Stimulated activated CD4-positive, alpha-beta T cell treated with anti-CD3 and anti-CD28 coated beads, Interleukin-12 subunit alpha, Interleukin-12 subunit beta, amount 100 ng/mL, for 4 hours (primary cell): Measurements from ENCODE around the gene NRG2.

Experiments
- DNase-seq: peaks from one replicate; pipeline ENCODE4 v3.0.0-alpha.2; 2020

The NRG2 gene

DNA sequence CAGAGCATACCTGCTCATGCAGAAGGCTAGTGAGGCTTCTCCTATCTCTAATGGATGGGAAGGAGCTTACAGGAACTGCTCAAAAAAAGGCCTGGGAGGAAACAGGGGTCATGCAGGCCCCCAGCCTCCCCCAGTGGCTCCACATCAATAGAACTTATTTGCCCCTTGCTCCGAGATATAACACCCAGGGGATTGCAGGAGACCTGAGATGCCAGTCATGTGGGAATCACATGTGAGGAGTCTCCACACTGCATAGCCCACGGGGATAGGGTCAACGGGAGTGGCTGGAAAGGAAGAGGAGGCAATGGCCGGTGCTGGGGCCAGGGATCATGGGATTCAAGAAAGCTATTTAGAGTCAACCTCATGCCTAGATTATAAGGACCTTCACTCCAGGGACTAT is 76.2 kb downstream of the NRG2 start:
- no peak for DNase-seq

DNA sequence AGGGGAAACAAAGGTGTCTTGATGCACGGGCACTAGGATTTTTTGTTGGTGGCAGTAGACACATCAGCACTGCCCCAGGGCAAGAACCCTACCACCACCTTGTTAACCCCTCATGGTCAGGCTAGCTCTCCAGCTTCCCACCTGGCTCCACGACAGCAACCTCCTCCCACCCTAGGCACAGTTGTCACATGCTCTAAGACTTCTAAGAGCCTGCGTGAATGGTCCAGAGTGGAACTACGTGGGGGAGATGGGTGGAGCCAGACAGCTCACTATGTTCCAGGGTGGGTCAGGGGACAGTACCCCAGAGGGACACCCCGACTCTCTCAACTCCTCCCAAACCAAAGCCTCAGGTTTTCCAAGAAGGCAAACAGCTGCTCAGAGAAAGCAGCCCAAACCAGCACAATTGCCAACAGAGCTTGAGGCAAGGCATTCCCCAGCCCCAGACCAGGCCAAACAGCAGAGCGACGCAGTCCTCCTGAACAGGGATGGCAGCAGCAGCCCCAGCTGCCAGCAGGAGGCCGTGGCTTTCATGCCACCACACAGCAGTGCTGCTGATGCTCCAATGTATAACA is 78.0 kb downstream of the NRG2 start:
- no peak for DNase-seq

DNA sequence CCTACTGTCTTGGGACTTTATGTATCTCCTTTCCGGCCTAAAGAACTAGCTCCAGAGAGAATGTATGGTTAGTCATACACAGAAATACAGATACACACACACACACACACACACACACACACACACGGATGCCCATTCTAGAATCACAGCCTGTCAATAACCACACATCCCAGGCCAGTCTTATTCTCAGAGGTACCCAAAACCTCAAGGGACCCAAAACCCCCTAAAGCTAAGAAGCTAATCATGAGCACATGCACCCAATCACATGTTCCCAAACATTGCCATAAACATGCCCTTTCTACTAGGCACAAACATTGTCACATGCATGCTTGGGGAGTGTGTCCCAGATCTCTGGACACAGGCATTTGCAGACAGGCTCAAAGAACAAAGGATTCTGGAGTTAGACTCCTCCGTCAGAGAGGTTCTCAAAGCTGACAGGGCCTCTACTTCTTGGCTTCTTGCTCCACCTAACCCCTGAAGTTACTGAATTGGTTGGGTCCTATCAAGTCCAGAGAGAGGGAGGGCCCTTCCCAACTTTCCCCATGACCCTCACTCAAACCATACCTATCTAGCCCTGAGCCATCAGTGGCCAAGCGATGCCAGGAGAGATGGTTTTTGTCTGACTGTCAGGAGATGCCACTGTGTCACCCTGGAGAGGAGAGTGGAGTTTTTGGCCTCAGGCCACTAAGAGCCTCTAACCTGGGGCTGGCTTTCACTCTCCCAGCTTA is 78.7 kb downstream of the NRG2 start:
- no peak for DNase-seq

DNA sequence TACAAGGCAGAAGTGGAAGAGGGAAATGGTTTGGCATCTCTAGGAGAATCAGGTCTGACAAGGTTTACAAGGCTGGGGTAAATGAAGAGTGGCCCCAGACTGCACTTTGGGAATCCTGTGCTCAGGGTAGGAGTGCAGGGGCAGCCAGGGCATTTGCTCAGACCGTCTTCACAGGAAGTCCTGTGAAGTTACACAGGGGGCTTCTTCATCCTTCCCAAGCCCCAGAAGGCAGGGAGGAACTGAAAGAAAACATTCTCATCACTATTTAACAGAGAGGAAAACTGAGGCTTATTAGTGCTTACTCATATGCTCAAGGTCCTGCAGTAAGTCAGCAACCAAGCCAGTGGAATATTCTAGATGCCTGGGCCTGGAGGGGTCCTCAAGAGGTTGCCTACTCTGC is 80.7 kb downstream of the NRG2 start:
- no peak for DNase-seq

GRCh38 chr5:139961435-139962157 is 81.5 kb downstream of the NRG2 start:
- DNase-seq, result no peak

DNA sequence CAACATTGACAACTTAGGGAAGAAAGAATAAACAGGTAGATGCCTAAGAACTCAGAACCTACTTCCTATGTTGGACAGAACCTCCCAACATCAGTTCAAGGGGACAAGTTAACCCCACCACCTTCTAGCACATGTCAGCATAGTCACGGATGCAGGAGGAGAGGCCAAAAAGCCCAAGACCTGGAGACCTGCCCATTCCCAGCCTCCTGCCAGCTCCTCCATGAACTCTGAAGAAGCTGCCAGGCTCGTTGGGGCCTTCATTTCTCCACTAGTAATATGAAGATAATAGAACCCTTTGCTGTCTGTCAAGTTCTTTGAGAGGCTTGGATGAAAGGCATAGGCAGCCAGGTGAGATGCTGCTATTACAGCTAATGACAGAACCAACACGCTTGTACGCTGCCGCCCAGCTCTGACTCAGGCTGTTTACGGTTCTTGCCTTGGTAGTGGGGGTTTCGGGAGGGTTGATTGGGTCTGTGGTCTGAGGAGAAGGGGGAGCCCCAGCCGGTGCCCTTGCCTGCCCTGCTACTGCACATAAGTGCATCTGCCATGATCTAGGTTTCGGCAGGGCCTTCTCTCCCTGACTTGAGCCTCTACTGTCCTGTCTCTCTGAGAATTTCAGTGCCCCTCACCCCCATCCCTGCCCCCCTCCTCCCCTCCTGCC is 82.2 kb downstream of the NRG2 start:
- no peak for DNase-seq

- DNase-seq, result no peak
Measured at GRCh38 chr5:139958432-139959148, 84.5 kb downstream of the NRG2 start.

- no peak for DNase-seq
Measured at GRCh38 chr5:139956342-139956741, 86.8 kb downstream of the NRG2 start.

- DNase-seq, result no peak
Measured at GRCh38 chr5:139955616-139956273, 87.4 kb downstream of the NRG2 start.

DNA sequence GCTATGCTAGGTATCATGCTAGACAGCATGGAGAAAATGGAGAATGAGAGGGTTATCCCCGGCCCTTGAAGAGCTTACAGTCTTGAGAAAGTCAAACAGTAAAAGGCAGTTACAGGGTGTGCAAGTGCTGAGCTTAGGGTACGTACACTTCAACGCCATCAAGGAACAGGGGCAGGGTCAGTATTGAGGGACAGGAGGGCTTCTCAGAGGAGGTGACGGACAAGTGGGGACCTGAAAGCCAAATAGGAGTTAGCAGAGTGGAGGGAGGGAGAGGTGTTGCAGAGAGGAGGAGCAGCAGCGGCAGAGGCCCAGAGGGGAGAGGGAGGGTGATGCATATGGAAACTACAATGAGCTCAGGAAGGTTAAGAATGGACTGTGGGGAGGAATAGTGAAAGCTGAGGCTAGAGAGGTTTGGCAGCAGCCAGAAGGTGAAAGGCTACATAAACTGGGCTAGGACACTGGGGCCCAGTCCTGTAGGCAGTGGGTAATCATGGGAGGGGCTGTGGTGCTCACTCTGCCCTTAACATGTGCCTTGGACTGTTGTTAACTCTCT is 88.0 kb downstream of the NRG2 start:
- DNase-seq, result no peak

- DNase-seq, result no peak
Measured at GRCh38 chr5:139954462-139954861, 88.6 kb downstream of the NRG2 start.

DNA sequence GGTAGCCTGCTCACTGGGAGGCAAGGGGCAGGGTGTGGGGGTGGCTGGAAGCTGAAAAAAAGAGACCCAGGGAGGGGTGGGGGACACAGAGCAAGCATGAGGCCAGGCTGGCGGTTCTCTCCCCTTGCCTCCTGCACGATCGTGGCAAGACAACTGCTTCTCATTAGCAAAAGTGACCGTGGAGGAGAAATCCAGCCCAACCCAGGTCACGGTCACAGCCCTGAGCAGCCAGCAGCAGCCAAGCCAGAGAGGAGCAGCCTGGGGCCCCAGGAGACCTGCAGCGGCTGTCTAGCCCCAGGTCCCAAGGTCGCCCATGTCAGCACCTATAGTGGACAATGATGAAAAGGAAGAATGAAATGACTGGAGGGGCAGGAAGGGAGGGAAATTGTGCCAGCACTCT is 89.1 kb downstream of the NRG2 start:
- no peak for DNase-seq

DNA sequence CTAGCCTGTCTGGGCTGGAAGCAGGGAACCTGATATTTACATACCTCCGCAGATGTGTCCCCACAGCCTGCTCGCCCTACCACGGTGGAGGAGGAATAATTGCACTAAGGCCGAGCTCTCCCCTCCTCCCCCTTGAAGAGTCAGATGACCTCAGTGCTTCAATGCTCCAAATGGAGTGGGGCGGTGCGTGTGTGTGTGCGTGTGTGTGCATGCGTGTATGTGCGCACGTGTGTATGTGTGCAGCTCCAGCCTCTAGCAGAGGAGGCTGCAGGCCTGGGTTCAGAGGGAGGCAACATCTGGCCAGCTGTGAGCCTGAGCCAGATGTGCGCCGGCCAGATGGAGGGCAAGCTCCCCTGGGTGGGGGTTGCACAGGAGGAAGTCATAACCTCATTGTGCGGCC is 90.5 kb downstream of the NRG2 start:
- no peak for DNase-seq

DNA sequence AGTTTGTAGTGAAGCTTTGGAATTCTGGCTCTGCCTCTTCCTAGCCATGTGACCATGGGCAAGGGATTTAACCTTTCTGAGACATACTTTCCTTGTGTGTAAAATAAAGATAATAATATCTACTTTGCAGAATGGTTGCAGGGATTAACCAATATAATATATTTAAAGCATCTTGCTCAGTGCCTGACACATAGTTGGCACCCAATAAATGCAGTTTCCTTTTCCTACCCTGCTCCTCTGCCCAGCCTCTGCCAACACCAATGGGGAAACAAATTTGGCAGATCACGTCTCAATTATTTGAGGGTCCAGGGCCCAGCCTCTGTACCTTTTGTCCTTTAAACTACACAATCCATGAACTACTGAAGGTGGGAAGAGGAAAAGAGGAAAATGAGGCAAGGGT is 91.1 kb downstream of the NRG2 start:
- no peak for DNase-seq

DNA sequence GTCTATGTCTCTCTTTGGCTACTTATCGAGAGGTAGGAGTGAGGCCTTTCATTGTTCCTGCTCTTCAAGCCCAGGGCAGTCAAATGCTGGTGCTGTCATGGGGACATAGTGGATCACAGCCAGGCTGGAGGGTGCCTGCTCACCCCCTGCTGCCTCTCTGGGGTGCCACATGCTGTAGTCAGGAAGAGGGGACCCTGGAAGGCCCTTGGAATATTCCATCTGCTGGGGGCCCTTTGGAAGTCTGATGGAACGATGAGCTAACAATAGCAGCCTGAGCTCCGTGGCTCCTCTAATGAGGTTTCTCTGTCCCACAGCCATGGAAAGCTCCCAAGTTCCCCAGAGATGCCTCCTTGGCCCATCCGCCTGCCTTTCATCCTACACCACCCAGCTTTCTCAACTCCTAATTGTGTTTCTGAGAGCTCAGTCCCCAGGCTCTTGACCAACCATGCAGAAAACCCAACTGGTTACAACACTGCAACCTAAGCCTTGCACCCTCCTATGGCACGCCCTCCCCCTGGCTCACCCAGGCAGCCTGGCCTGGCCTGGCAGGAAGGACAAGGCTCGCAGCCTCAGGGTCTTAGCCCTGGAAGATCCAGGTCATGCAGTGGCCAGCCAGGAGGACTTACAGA is 91.7 kb downstream of the NRG2 start:
- no peak for DNase-seq

DNA sequence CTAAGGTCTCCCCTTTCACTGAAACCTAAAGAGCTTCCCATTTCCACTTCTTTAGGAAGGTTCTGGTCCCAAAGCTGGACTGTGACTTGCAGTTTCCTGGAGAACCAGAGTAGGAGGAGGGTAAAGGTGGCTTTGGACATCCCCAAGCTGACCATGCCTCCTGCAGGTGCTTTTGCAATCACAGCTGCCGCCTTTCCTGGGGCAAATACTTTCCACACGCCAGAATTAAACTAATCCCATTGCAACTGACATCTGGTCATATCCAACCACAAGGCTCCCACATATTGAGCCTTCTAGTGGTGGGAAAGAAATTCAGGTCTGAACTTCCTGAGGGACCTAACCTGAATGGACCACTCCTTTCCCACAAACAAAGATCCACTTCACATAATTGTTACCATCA is 92.7 kb downstream of the NRG2 start:
- DNase-seq, result no peak

DNA sequence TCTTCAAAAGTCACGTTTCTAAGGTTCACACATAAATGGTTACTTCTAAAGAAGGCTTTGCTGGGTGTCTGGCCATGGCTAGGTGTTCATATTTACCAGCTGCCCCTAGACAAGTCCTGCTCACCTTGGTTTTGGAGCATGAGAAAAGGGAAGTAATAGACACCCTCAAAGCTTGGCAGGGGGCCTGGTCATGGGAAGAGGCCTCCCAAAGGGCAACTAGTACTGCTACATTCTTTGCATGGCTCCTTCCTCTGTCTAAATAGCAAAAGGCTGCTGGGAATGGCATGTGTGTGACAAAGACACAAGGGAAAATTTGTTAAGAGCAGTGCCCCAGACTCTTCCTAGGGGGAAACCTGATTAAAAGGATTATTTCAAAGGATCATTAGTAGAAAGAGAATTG is 93.4 kb downstream of the NRG2 start:
- no peak for DNase-seq

DNA sequence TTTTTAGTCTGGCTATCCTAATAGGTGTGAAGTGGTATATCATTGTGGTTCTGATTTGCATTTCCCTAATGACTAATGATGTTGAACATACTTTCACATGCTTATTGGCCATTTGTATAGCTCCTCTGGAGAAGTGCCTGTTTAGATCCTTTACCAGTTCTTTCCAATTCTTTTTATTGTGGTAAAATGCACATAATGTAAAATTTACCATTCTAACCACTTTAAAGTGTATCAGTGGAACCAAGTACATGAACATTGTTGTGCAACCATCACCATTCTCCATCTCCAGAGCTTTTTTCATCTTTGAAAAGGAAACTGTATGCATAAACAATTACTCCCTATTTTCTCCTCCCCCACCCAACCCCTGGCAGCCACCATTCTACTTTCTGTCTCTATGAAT is 95.4 kb downstream of the NRG2 start:
- no peak for DNase-seq

DNA sequence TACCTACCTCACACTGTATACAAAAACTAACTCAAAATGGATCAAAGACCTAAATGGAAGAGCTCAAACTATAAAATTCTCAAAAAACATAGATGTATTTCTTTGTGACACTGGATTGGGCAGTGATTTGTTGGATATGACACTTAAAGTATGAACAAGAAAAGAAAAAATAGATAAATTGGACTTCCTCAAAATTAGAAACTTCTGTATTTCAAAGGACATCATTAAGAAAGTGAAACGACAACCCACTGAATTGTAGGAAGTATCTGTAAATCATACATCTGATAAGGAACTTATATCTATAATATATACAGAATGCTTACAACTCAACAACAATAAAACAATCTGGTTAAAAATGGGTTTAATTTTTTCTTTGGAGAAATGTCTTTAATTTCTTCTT is 96.7 kb downstream of the NRG2 start:
- no peak for DNase-seq

GRCh38 chr5:139946006-139946405 is 97.1 kb downstream of the NRG2 start:
- no peak for DNase-seq

DNA sequence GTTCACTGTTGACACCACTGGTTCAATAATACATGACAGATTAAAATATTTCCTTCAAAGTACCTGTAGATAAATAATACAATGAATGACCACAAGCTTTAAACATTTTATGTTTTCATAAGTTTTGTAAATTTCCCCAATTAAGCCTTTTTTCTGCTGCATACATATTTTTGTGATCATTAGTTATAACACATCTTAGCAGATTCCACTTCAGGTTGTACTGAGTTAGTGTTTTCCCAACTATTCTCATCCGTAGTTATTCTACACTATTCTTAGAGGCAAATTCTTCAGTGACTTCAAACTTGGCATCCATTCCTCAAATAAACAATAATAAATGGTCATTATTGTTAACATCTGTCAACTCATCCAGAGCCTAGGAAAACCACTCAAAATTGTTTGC is 100.9 kb downstream of the NRG2 start:
- DNase-seq, result no peak

DNA sequence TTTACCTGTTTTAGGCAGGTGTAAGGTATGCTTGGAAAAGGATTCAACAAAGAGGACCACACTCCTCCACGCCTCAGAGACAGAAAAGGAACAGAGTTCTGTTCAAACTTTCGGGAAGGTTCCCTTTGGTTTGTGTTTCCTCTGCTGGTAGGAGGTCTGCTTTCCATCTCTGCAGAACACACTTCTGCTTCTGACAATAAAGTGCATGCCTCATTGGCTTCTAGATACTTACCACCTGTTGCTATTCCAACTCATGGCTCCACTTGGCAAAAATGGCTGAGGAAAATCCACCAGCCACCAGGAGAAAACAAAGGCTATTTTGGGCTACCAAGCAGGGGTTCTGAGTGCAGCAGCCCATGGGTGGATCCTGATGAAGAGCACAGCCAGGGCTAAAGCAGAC is 112.7 kb downstream of the NRG2 start:
- no peak for DNase-seq
